ENCODE results near the gene STRA8. TPM values are rescaled to one million over a fixed set of nuclear protein-coding genes. Genes with fewer than 3 reads are reported as not detected.
"Not testable (repeated sequence)": the region's sequence is repeated elsewhere in the genome, so short reads cannot be mapped to it uniquely, and the experiment has no call there.

STRA8 gene
- total RNA-seq, 1 experiment from 2014 or later: not detected

DNA sequence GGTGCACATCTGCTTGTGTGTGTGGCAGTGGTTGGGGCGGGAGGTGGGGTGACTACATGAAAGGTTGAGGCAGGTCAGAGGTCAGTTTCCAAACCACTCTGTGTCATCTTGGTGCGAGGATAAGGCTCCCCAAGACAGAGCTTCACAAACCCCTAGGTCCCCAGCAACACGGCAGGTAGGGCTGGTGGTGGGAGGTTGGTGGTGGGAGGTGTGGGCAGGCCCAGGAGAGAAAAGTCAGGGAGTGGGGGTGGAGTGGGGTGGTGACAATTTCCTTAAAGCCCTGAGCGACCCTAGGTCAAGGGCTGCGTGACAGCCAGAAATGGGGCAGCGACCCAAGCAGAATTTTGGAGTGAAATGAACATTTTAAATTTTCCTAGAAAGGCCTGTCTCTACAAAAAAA is 1.6 kb upstream of the STRA8 start:
- no peak for ATAC-seq
- Histone ChIP-seq H3K36me3 (ENCODE audit: control insufficient read depth, insufficient read depth, low read length) (no peaks in the 10 kb centered on the region), H3K27ac (ENCODE audit: low read length) (no peak overlapping the region), H3K9me3 (ENCODE audit: control insufficient read depth, insufficient read depth, low read depth, low read length) (no peaks in the 10 kb centered on the region), H3K4me1 (ENCODE audit: control insufficient read depth, insufficient read depth, low read length) (no peaks in the 10 kb centered on the region), H3K4me3 (ENCODE audit: low read depth in 2 of 2, low read length in 2 of 2) (no peak overlapping the region), H3K27me3 (ENCODE audit: control insufficient read depth, insufficient read depth, low read length) (no peaks in the 10 kb centered on the region)
- POLR2A ChIA-PET: no interaction called here
- no peak for TF ChIP-seq SIN3A (IDR thresholded peaks at IDR 0.05; ENCODE audit: borderline replicate concordance, insufficient read depth, low read depth, low read length)
- TF ChIP-seq, protein P1, sequence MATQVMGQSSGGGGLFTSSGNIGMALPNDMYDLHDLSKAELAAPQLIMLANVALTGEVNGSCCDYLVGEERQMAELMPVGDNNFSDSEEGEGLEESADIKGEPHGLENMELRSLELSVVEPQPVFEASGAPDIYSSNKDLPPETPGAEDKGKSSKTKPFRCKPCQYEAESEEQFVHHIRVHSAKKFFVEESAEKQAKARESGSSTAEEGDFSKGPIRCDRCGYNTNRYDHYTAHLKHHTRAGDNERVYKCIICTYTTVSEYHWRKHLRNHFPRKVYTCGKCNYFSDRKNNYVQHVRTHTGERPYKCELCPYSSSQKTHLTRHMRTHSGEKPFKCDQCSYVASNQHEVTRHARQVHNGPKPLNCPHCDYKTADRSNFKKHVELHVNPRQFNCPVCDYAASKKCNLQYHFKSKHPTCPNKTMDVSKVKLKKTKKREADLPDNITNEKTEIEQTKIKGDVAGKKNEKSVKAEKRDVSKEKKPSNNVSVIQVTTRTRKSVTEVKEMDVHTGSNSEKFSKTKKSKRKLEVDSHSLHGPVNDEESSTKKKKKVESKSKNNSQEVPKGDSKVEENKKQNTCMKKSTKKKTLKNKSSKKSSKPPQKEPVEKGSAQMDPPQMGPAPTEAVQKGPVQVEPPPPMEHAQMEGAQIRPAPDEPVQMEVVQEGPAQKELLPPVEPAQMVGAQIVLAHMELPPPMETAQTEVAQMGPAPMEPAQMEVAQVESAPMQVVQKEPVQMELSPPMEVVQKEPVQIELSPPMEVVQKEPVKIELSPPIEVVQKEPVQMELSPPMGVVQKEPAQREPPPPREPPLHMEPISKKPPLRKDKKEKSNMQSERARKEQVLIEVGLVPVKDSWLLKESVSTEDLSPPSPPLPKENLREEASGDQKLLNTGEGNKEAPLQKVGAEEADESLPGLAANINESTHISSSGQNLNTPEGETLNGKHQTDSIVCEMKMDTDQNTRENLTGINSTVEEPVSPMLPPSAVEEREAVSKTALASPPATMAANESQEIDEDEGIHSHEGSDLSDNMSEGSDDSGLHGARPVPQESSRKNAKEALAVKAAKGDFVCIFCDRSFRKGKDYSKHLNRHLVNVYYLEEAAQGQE (IDR thresholded peaks at IDR 0.05; ENCODE audit: insufficient read depth in 1 of 2, low read depth in 2 of 2, low read length in 1 of 2): no peak
- TF ChIP-seq, protein P2, sequence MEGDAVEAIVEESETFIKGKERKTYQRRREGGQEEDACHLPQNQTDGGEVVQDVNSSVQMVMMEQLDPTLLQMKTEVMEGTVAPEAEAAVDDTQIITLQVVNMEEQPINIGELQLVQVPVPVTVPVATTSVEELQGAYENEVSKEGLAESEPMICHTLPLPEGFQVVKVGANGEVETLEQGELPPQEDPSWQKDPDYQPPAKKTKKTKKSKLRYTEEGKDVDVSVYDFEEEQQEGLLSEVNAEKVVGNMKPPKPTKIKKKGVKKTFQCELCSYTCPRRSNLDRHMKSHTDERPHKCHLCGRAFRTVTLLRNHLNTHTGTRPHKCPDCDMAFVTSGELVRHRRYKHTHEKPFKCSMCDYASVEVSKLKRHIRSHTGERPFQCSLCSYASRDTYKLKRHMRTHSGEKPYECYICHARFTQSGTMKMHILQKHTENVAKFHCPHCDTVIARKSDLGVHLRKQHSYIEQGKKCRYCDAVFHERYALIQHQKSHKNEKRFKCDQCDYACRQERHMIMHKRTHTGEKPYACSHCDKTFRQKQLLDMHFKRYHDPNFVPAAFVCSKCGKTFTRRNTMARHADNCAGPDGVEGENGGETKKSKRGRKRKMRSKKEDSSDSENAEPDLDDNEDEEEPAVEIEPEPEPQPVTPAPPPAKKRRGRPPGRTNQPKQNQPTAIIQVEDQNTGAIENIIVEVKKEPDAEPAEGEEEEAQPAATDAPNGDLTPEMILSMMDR (IDR thresholded peaks at IDR 0.05): no peak
- no peak for TF ChIP-seq TCF7L2 (IDR thresholded peaks at IDR 0.05; ENCODE audit: low read depth, low read length)
- TF ChIP-seq POLR2AphosphoS5 (IDR thresholded peaks at IDR 0.05; ENCODE audit: low read depth, low read length): no peak
- no peak for DNase-seq (ENCODE audit: low read depth, low spot score)
- CTCF ChIA-PET: no interaction called here
- in situ Hi-C loops (cut with HindIII; ENCODE audit: low pct_unique_long_range_greater_than_20kb, low sequenced_read_pairs): no loop called here
- no TSS peak for BruUV-seq (replicated peaks)
- intact Hi-C loops (cut with micrococcal nuclease; ENCODE audit: unreplicated experiment): loop anchor here (10.0 kb wide), 1 partner anchor 57 kb away; the partner anchor contains the start of gene CYREN

DNA sequence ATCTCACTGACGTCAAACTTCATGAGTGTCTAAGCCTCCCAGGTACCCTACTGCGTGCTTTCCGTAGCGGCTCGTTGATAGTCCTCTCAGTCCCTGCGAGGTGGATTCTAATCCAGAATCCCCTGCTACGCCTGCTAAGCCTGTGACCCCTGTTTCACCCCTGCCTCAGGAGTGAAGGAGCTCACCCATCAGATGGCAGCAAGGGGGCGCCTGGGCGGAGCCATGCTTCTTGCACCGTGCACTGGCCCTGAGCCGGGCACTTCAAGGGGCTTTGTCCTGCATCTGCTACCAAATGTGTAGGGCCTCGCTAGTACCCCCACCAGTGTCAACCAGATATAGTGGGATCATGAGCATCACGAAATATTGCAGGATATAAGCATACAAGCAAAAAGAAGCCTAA is 918 bp upstream of the STRA8 start:
- TF ChIP-seq SIN3A (IDR thresholded peaks at IDR 0.05; ENCODE audit: borderline replicate concordance, insufficient read depth, low read depth, low read length): no peak
- TF ChIP-seq, protein P2 (IDR thresholded peaks at IDR 0.05): peak; percentile 51
- TF ChIP-seq POLR2AphosphoS5 (IDR thresholded peaks at IDR 0.05; ENCODE audit: low read depth, low read length): no peak
- TF ChIP-seq TCF7L2 (IDR thresholded peaks at IDR 0.05; ENCODE audit: low read depth, low read length): no peak
- TF ChIP-seq, protein P1 (IDR thresholded peaks at IDR 0.05; ENCODE audit: insufficient read depth in 1 of 2, low read depth in 2 of 2, low read length in 1 of 2): no peak
- no peaks in the 10 kb centered on the region for H3K9me3 ChIP-seq (ENCODE audit: control insufficient read depth, insufficient read depth, low read depth, low read length)
- in situ Hi-C loops (cut with HindIII; ENCODE audit: low pct_unique_long_range_greater_than_20kb, low sequenced_read_pairs) (no loop called here), intact Hi-C loops (cut with micrococcal nuclease; ENCODE audit: unreplicated experiment) (loop anchor here (10.0 kb wide), 1 partner anchor 58 kb away; the partner anchor contains the start of gene CYREN)
- BruUV-seq (replicated peaks): no TSS peak
- DNase-seq (ENCODE audit: low read depth, low spot score) (no peak), ATAC-seq (peak; percentile 60; the same call in 1 of the 2 replicates)
- ChIA-PET POLR2A (no interaction called here), CTCF (no interaction called here)
- no peak overlapping the region for H3K4me3 ChIP-seq (ENCODE audit: low read depth in 2 of 2, low read length in 2 of 2)
- H3K4me1 ChIP-seq (ENCODE audit: control insufficient read depth, insufficient read depth, low read length): no peaks in the 10 kb centered on the region
- H3K36me3 ChIP-seq (ENCODE audit: control insufficient read depth, insufficient read depth, low read length): no peaks in the 10 kb centered on the region
- no peak overlapping the region for H3K27ac ChIP-seq (ENCODE audit: low read length)
- H3K27me3 ChIP-seq (ENCODE audit: control insufficient read depth, insufficient read depth, low read length): no peaks in the 10 kb centered on the region

DNA sequence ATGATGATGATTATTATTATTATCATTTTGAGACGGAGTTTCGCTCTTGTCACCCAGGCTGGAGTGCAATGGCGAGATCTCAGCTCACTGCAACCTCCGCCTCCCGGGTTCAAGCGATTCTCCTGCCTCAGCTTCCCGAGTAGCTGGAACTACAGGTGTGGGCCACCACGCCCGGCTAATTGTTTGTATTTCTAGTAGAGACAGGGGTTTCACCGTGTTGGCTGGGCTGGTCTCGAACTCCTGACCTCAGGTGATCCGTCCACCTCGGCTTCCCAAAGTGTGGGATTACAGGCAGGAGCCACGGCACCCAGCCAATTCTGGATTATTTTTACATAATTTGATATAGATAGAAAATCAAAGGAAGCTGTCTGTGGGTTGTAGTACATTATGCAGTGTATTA is 457 bp downstream of the STRA8 start:
- H3K27ac ChIP-seq (ENCODE audit: low read length); in situ Hi-C loops (cut with HindIII; ENCODE audit: low pct_unique_long_range_greater_than_20kb, low sequenced_read_pairs); H3K36me3 ChIP-seq (ENCODE audit: control insufficient read depth, insufficient read depth, low read length); H3K9me3 ChIP-seq (ENCODE audit: control insufficient read depth, insufficient read depth, low read depth, low read length); H3K27me3 ChIP-seq (ENCODE audit: control insufficient read depth, insufficient read depth, low read length); CTCF ChIA-PET; ATAC-seq; H3K4me3 ChIP-seq (ENCODE audit: low read depth in 2 of 2, low read length in 2 of 2); H3K4me1 ChIP-seq (ENCODE audit: control insufficient read depth, insufficient read depth, low read length); BruUV-seq (replicated peaks); DNase-seq (ENCODE audit: low read depth, low spot score); POLR2A ChIA-PET: not testable (repeated sequence)
- intact Hi-C loops (cut with micrococcal nuclease; ENCODE audit: unreplicated experiment): loop anchor here (10.0 kb wide), 1 partner anchor 59 kb away; the partner anchor contains the start of gene CYREN
